Activated CD4-positive, alpha-beta T cell treated with anti-CD3 and anti-CD28 coated beads, Interleukin-2, amount 10 ng/mL, durations not matched to agents 24 days and 14 days (primary cell): ENCODE results near the gene SIKE1. TPM values are rescaled to one million over a fixed set of nuclear protein-coding genes. Genes with fewer than 3 reads are reported as not detected.

Experiments
- total RNA-seq: library from RNA; stranded (reverse); gene quantifications from 2 replicates; pipeline ENCODE4 v1.2.3, GENCODE V29; 2022

The SIKE1 gene
- total RNA-seq, 1 donor from 2014 or later, result 64.4 TPM

Other genes with a start within 250 kb of the SIKE1 start
- gene BCAS2, start 199.1 kb downstream of the SIKE1 start, total RNA-seq, result 63.5 and 64.0 TPM in 2 replicates
- 0.12 and 0.21 TPM in 2 replicates for gene DENND2C, start 110.6 kb downstream of the SIKE1 start, total RNA-seq
- not detected in 2 replicates for gene AMPD1, start 85.1 kb downstream of the SIKE1 start, total RNA-seq
- gene NRAS, start 63.9 kb downstream of the SIKE1 start, total RNA-seq, result 60.7 and 61.4 TPM in 2 replicates
- 418 and 419 TPM in 2 replicates for gene CSDE1, start 22.7 kb downstream of the SIKE1 start, total RNA-seq
- not detected in 2 replicates for gene SYCP1, start 74.2 kb upstream of the SIKE1 start, total RNA-seq
- gene TSHB, start 249.1 kb upstream of the SIKE1 start, total RNA-seq, result not detected in 2 replicates